Kidney epithelial cell (primary cell): ENCODE data around the gene CACNB4. TPM values are rescaled to one million over a fixed set of nuclear protein-coding genes. Genes with fewer than 3 reads are reported as not detected.
"Not testable (repeated sequence)": the region's sequence is repeated elsewhere in the genome, so short reads cannot be mapped to it uniquely, and the experiment has no call there.

Experiments used
- DNase-seq: peaks from one replicate; pipeline ENCODE4 v3.0.0-alpha.2; 2010; ENCODE audit warnings: low read depth
- H3K27me3 ChIP-seq: 2 replicates; pipeline ENCODE4 v1.6.0; 2011; ENCODE audit warnings: low read length; ENCODE audit not compliant: control insufficient read depth, insufficient read depth
- H3K36me3 ChIP-seq: 2 replicates; pipeline ENCODE4 v1.5.1; 2011; ENCODE audit warnings: low read length; ENCODE audit not compliant: control insufficient read depth, insufficient read depth
- H3K4me3 ChIP-seq: 2 replicates; pipeline ENCODE4 v1.5.1; 2011; ENCODE audit warnings: low read depth, mild to moderate bottlenecking, control low read depth, low read length
- CTCF ChIP-seq: IDR thresholded peaks from 2 replicates; pipeline ENCODE4 v1.5.1; 2011; ENCODE audit warnings: mild to moderate bottlenecking, moderate library complexity, low read length, control low read depth, inconsistent platforms; ENCODE audit not compliant: insufficient read depth, poor library complexity, severe bottlenecking
- total RNA-seq: library from RNA; depleted of rRNA; stranded (reverse); fragments of >200 nt; gene quantifications from 2 replicates; pipeline ENCODE4 v1.2.3, GENCODE V29; 2015

The CACNB4 gene
- total RNA-seq, 1 donor from 2014 or later: 0.79 TPM

DNA sequence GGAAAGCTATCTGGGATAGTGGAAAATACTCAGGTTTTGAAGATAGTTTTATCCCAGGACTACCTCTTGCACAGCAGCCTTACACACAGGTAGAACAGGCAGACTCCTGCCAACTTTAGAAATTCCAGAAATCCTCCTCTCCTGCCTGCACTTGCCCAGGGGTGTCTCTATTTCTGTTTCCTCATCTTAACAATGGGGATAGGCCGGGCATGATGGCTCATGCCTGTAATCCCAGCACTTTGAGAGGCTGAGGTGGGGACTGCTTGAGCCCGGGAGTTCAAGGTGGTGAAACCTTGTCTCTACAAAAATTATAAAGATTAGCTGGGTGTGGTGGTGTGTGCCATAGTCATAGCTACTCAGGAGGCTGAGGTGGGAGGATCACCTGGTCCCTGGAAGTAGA is 153.7 kb downstream of the CACNB4 start:
- no peak for TF ChIP-seq CTCF
- no peaks in the 10 kb centered on the region for H3K27me3 ChIP-seq
- no peak overlapping the region for H3K4me3 ChIP-seq
- H3K36me3 ChIP-seq: no peaks in the 10 kb centered on the region
- no peak for DNase-seq

- Histone ChIP-seq H3K4me3 (no peak overlapping the region), H3K27me3 (no peaks in the 10 kb centered on the region), H3K36me3 (no peaks in the 10 kb centered on the region)
- no peak for TF ChIP-seq CTCF
- DNase-seq: no peak
These were observed 155.4 kb downstream of the CACNB4 start for GRCh38 chr2:151943461-151943860.

GRCh38 chr2:151942540-151943205 is 156.2 kb downstream of the CACNB4 start:
- not testable (repeated sequence) for DNase-seq, H3K36me3 ChIP-seq, H3K4me3 ChIP-seq, H3K27me3 ChIP-seq

GRCh38 chr2:151937966-151938365 is 160.9 kb downstream of the CACNB4 start:
- no peaks in the 10 kb centered on the region for H3K27me3 ChIP-seq
- TF ChIP-seq CTCF: no peak
- no peak overlapping the region for H3K4me3 ChIP-seq
- H3K36me3 ChIP-seq: no peaks in the 10 kb centered on the region
- no peak for DNase-seq

GRCh38 chr2:151936626-151937025 is 162.2 kb downstream of the CACNB4 start:
- DNase-seq: no peak
- no peak for TF ChIP-seq CTCF
- Histone ChIP-seq H3K36me3 (no peaks in the 10 kb centered on the region), H3K4me3 (no peak overlapping the region), H3K27me3 (no peaks in the 10 kb centered on the region)

- no peak overlapping the region for H3K4me3 ChIP-seq
- no peaks in the 10 kb centered on the region for H3K27me3 ChIP-seq
- DNase-seq: no peak
- H3K36me3 ChIP-seq: no peaks in the 10 kb centered on the region
- no peak for TF ChIP-seq CTCF
These were observed 165.5 kb downstream of the CACNB4 start for GRCh38 chr2:151933266-151933804.
